Liver (tissue), 9 donors: Measurements from ENCODE around the gene ANKMY2. TPM values are rescaled to one million over a fixed set of nuclear protein-coding genes. Genes with fewer than 3 reads are reported as not detected.

Experiments used
- DNase-seq: peaks from one replicate; pipeline ENCODE4 v3.0.0-alpha.2; 2017; ENCODE audit warnings: low spot score
- H3K27ac ChIP-seq, 2 donors: one replicate each; pipeline ENCODE4 v1.7.0; 2013; ENCODE audit warnings: inconsistent platforms in 2 of 2, low read length in 2 of 2, control low read depth in 1 of 2, low read depth in 1 of 2, mild to moderate bottlenecking in 1 of 2
- H3K27me3 ChIP-seq, 4 donors: one replicate each; pipeline versions ENCODE4 v1.6.1 to v1.7.0; 2013; ENCODE audit warnings: low read length in 3 of 4, inconsistent platforms in 1 of 4, mild to moderate bottlenecking in 1 of 4, moderate library complexity in 1 of 4; ENCODE audit not compliant: control insufficient read depth in 4 of 4, insufficient read depth in 4 of 4
- H3K36me3 ChIP-seq, 4 donors: one replicate each; pipeline versions ENCODE4 v1.6.1 to v1.7.0; 2013; ENCODE audit warnings: low read length in 3 of 4, mild to moderate bottlenecking in 3 of 4, low read depth in 1 of 4, moderate library complexity in 1 of 4; ENCODE audit not compliant: control insufficient read depth in 4 of 4, insufficient read depth in 3 of 4
- H3K4me1 ChIP-seq, 4 donors: one replicate each; pipeline versions ENCODE4 v1.6.1 to v1.7.0; 2013; ENCODE audit warnings: low read length in 3 of 4, mild to moderate bottlenecking in 3 of 4, moderate library complexity in 1 of 4; ENCODE audit not compliant: control insufficient read depth in 4 of 4, insufficient read depth in 4 of 4
- H3K4me3 ChIP-seq, 3 donors: one replicate each; pipeline versions ENCODE4 v1.6.1 to v1.7.0; 2013; ENCODE audit warnings: low read length in 3 of 3, control low read depth in 1 of 3, low read depth in 1 of 3, mild to moderate bottlenecking in 1 of 3
- H3K9ac ChIP-seq, 2 donors: one replicate each; pipeline ENCODE4 v1.7.0; 2013; ENCODE audit warnings: low read length in 2 of 2, mild to moderate bottlenecking in 2 of 2, moderate library complexity in 2 of 2, control low read depth in 1 of 2, low read depth in 1 of 2
- H3K9me3 ChIP-seq, 4 donors: one replicate each; pipeline versions ENCODE4 v1.6.1 to v1.7.0; 2013; ENCODE audit warnings: low read length in 3 of 4; ENCODE audit not compliant: control insufficient read depth in 4 of 4
- ATF3 ChIP-seq: IDR thresholded peaks from 2 replicates; pipeline ENCODE4 v1.6.1; 2016; ENCODE audit warnings: antibody characterized with exemption
- CTCF ChIP-seq: fragments of 150-350 bp; IDR thresholded peaks from 2 replicates; pipeline ENCODE4 v1.5.1; 2017; ENCODE audit warnings: improper control_type of control experiment, low read depth, low read length; ENCODE audit not compliant: missing input control
- EGR1 ChIP-seq, 2 donors: IDR thresholded peaks; 2 replicates each; pipeline ENCODE4 v1.6.1; 2016 to 2018; ENCODE audit warnings: antibody characterized with exemption in 2 of 2, low read depth in 2 of 2
- FOXA1 ChIP-seq: IDR thresholded peaks from 2 replicates; pipeline ENCODE4 v1.6.1; 2016; ENCODE audit warnings: antibody characterized with exemption
- FOXA2 ChIP-seq: IDR thresholded peaks from 2 replicates; pipeline ENCODE4 v1.6.1; 2016; ENCODE audit warnings: antibody characterized with exemption
- GABPA ChIP-seq, 2 donors: IDR thresholded peaks in 1 of 2; conservative IDR thresholded peaks in 1 of 2; 2 replicates each; pipeline ENCODE4 v1.6.1; 2016; ENCODE audit warnings: antibody characterized with exemption in 2 of 2, mild to moderate bottlenecking in 1 of 2, moderate library complexity in 1 of 2
- HNF4A ChIP-seq, 2 donors: conservative IDR thresholded peaks; 2 replicates each; pipeline ENCODE4 v1.6.1; 2016; ENCODE audit warnings: antibody characterized with exemption in 2 of 2, mild to moderate bottlenecking in 2 of 2
- HNF4G ChIP-seq: IDR thresholded peaks from 2 replicates; pipeline ENCODE4 v1.6.1; 2016; ENCODE audit warnings: antibody characterized with exemption
- JUND ChIP-seq, 2 donors: IDR thresholded peaks; 2 replicates each; pipeline ENCODE4 v1.6.1; 2016; ENCODE audit warnings: antibody characterized with exemption in 2 of 2
- MAX ChIP-seq: IDR thresholded peaks from 2 replicates; pipeline ENCODE4 v1.6.1; 2016; ENCODE audit warnings: antibody characterized with exemption
- NR2F2 ChIP-seq: IDR thresholded peaks from 2 replicates; pipeline ENCODE4 v1.6.1; 2016; ENCODE audit warnings: antibody characterized with exemption
- RAD21 ChIP-seq, 2 donors: IDR thresholded peaks; 2 replicates each; pipeline ENCODE4 v1.6.1; 2016; ENCODE audit warnings: antibody characterized with exemption in 2 of 2, mild to moderate bottlenecking in 2 of 2
- RXRA ChIP-seq, 2 donors: IDR thresholded peaks; 2 replicates each; pipeline ENCODE4 v1.6.1; 2017 to 2018; ENCODE audit warnings: antibody characterized with exemption in 2 of 2, mild to moderate bottlenecking in 1 of 2
- SP1 ChIP-seq: IDR thresholded peaks from 2 replicates; pipeline ENCODE4 v1.6.1; 2018; ENCODE audit warnings: antibody characterized with exemption, mild to moderate bottlenecking
- TAF1 ChIP-seq: conservative IDR thresholded peaks from 2 replicates; pipeline ENCODE4 v1.6.1; 2016; ENCODE audit warnings: antibody characterized with exemption, mild to moderate bottlenecking
- YY1 ChIP-seq: IDR thresholded peaks from 2 replicates; pipeline ENCODE4 v1.6.1; 2016; ENCODE audit warnings: antibody characterized with exemption, mild to moderate bottlenecking
- WGBS: extraction: QIAGEN DNeasy Blood & Tissue Kit; methylation state at CpG from one replicate; pipeline ENCODE4 v1.1.7; 2013; 5-methylcytosine and 5-hydroxymethylcytosine counted together
- polyA plus RNA-seq, 2 donors: library from polyadenylated mRNA; stranded (reverse) in 1 of 2; unstranded in 1 of 2; fragments of 200-250 nt in 1 of 2; fragments of >200 nt in 1 of 2; fragmentation: Nextera tagmentation in 1 of 2; extraction: Ambion mirVana in 1 of 2; gene quantifications; one replicate each; pipeline versions ENCODE4 v1.2.1 to v1.2.3, GENCODE V29; 2013 to 2015
- total RNA-seq, 2 donors: library from RNA; depleted of rRNA; stranded (reverse); fragments of >200 nt; gene quantifications; one replicate each; pipeline ENCODE4 v1.2.3, GENCODE V29; 2014
- TF ChIP-seq, protein P1 (sequence below): IDR thresholded peaks from 2 replicates; pipeline ENCODE4 v1.6.1; 2016; ENCODE audit warnings: antibody characterized with exemption
- TF ChIP-seq, protein P2 (sequence below): IDR thresholded peaks from 2 replicates; pipeline ENCODE4 v1.6.1; 2016; ENCODE audit warnings: antibody characterized with exemption, mild to moderate bottlenecking
- donor health status: healthy.
- donor health status: healthy.
- donor health status: healthy.
- donor health status: healthy.
- donor health status: healthy.

ANKMY2 gene
- total and polyA plus RNA-seq, 4 donors, result 2.7 to 11.4 (median 5.4) TPM

DNA sequence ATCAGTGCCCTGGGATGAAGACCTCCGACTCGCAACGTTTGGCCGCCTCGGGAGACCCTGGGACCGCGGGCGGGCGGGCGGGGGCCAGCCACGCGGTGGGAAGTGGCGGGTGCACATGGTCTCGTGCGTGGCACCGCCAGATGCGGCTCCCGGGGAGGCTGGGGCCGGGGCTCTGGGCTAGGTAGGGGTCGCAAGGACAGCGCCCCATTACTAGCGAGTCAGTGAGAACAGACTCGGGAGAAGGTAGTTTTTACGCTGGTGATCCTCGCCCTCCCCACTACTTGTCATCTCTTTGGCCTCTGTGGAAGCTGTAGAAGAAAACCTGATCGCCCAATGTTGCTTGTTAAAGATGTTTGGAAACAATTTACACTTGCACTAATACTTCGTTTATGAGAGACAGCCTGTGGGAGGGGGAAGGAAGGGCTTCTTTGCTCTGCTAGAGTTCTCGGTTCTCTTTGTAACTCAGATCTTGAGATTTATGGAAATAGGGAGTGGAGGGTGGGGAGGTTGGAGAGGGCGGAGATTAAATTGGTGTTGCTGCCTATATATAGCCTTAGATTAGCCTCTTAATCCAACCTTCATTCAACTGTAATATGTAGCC, 1.0 kb upstream of the ANKMY2 start:
- Histone ChIP-seq H3K27me3 (no peaks in the 10 kb centered on the region), H3K27ac (peak overlapping the region; percentile 91 to 99), H3K36me3 (no peaks in the 10 kb centered on the region), H3K9me3 (no peaks in the 10 kb centered on the region), H3K4me3 (peak overlapping the region; percentile 85 to 96 (median 87)), H3K9ac (peak overlapping the region; percentile 73 to 80), H3K4me1 (peaks cover 0 to 21% (median 14%) of the 10 kb centered on the region in 4 donors)
- TF ChIP-seq JUND (IDR thresholded peaks at IDR 0.05), result no peak
- no peak for TF ChIP-seq FOXA2
- TF ChIP-seq RXRA (IDR thresholded peaks at IDR 0.05), result no peak
- no peak for TF ChIP-seq RAD21 (IDR thresholded peaks at IDR 0.05)
- TF ChIP-seq, protein P1, sequence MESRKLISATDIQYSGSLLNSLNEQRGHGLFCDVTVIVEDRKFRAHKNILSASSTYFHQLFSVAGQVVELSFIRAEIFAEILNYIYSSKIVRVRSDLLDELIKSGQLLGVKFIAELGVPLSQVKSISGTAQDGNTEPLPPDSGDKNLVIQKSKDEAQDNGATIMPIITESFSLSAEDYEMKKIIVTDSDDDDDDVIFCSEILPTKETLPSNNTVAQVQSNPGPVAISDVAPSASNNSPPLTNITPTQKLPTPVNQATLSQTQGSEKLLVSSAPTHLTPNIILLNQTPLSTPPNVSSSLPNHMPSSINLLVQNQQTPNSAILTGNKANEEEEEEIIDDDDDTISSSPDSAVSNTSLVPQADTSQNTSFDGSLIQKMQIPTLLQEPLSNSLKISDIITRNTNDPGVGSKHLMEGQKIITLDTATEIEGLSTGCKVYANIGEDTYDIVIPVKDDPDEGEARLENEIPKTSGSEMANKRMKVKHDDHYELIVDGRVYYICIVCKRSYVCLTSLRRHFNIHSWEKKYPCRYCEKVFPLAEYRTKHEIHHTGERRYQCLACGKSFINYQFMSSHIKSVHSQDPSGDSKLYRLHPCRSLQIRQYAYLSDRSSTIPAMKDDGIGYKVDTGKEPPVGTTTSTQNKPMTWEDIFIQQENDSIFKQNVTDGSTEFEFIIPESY, result no peak
- TF ChIP-seq NR2F2, result no peak
- no peak for TF ChIP-seq CTCF
- no peak for TF ChIP-seq YY1
- no peak for TF ChIP-seq HNF4A (conservative IDR thresholded peaks at IDR 0.05)
- TF ChIP-seq, protein P2, sequence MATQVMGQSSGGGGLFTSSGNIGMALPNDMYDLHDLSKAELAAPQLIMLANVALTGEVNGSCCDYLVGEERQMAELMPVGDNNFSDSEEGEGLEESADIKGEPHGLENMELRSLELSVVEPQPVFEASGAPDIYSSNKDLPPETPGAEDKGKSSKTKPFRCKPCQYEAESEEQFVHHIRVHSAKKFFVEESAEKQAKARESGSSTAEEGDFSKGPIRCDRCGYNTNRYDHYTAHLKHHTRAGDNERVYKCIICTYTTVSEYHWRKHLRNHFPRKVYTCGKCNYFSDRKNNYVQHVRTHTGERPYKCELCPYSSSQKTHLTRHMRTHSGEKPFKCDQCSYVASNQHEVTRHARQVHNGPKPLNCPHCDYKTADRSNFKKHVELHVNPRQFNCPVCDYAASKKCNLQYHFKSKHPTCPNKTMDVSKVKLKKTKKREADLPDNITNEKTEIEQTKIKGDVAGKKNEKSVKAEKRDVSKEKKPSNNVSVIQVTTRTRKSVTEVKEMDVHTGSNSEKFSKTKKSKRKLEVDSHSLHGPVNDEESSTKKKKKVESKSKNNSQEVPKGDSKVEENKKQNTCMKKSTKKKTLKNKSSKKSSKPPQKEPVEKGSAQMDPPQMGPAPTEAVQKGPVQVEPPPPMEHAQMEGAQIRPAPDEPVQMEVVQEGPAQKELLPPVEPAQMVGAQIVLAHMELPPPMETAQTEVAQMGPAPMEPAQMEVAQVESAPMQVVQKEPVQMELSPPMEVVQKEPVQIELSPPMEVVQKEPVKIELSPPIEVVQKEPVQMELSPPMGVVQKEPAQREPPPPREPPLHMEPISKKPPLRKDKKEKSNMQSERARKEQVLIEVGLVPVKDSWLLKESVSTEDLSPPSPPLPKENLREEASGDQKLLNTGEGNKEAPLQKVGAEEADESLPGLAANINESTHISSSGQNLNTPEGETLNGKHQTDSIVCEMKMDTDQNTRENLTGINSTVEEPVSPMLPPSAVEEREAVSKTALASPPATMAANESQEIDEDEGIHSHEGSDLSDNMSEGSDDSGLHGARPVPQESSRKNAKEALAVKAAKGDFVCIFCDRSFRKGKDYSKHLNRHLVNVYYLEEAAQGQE, result no peak
- TF ChIP-seq ATF3, result no peak
- TF ChIP-seq HNF4G, result no peak
- TF ChIP-seq FOXA1, result no peak
- TF ChIP-seq MAX, result no peak
- TF ChIP-seq TAF1, result no peak
- no peak for TF ChIP-seq EGR1 (IDR thresholded peaks at IDR 0.05; ENCODE audit: low read depth in 2 of 2)
- no peak for TF ChIP-seq GABPA (IDR thresholded peaks at IDR 0.05 in 1 of 2, conservative IDR thresholded peaks at IDR 0.05 in 1 of 2)
- no peak for TF ChIP-seq SP1
- peak; percentile 46 for DNase-seq
- whole genome bisulfite sequencing, result 3% methylated on average over 29 of the region's 29 CpGs
